T-helper 2 cell treated with Interferon-gamma antibody and Interleukin-4, amounts not matched to agents 100 ng/mL and 5 ng/mL, for 36 hours (primary cell): ENCODE measurements around the gene EMP2. TPM values are rescaled to one million over a fixed set of nuclear protein-coding genes. Genes with fewer than 3 reads are reported as not detected.

ENCODE experiments used
- intact Hi-C: fragments of 100-400 bp; cut with micrococcal nuclease; formaldehyde crosslinking; loops from one replicate; pipeline ENCODE4 v1.15.1; 2023
- total RNA-seq: library from RNA; stranded (reverse); gene quantifications from 2 replicates; pipeline ENCODE4 v1.2.3, GENCODE V29; 2022

EMP2 gene
- total RNA-seq, 1 donor from 2014 or later: not detected

DNA sequence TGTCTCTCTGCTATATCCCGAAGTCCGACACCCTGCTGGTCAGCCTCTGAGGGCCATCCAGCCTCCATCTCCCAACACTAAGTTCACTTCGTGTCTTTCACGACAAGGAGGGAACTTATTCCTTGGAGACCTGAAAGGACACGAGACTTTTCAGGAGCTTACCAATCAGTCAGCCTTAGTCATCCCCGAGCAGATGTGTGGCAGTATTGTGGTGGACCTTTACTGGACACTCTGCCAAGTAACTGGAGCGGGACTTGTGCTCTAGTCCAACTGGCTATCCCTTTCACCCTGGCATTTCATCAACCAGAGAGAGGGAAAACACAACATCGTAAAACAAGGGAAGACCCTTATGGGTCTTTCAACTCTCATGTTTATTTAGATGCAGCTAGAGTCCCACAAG, 87.1 kb downstream of the EMP2 start:
- intact Hi-C loops: no loop called here

DNA sequence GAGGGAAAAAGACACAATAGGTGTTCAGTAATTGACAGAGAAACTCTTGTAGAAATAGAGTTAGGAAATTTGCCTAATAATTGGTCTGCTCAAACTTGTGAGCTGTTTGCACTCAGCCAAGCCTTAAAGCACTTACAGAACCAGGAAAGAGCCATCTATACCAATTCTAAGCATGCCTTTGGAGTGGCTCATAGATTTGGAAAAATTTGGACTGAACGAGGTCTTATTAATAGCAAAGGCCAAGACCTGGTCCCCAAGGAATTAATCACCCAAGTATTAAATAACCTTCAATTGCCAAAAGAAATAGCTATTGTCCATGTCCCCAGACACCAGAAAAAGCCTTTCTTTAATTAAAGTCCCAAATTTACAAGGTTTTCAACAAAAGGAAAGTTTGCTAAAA, 90.3 kb downstream of the EMP2 start:
- intact Hi-C loops: no loop called here

DNA sequence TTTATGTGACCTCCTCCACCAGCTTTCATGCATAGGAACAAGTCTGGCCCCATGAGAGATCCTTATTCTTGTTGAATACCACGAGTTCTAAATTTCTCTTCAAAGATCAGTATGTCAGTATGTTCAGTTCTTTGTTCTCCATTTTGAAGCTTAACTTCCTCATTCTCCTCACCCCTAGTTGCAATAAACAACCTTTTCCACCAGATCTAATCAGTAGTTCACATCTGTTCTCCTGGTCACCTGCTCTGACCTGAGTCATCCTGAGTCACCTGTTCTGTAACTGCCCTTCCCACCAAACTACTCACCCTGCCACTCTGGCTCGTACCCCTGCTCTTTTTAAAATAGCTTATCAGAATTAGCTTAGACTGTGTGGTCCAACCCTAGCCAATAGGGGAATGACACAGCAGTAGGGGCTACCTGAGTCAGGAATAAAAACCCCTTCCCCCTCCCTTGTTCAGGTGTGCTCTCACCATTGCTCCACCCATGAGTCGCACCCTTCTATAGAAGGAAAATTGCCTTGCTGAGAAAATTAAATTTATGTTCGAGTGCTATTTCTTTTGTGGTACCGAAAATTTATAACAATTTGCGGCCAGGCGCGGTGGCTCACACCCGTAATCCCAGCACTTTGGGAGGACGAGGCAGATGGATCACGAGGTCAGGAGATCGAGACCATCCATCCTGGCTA, 94.6 kb downstream of the EMP2 start:
- intact Hi-C loops: no loop called here

DNA sequence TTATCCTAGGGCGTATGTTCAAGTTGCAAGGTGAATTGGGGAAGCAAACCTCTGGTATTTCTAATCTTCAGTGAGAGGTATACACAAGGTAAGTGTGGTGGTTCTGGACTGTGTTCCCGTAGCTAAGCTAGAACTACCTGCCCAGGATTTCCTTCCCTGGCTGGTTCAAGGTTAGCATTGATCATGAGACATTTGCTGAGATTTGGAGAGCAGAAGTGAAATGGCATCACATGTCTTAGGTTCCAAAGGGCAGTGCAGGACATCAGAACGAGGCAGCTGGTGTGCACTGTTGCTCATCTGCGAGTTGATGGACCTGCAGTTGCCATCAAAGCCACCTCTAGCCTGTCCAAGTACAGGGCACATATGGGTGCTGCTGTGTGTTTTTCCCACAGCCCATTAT, 95.2 kb downstream of the EMP2 start:
- intact Hi-C loops: no loop called here

DNA sequence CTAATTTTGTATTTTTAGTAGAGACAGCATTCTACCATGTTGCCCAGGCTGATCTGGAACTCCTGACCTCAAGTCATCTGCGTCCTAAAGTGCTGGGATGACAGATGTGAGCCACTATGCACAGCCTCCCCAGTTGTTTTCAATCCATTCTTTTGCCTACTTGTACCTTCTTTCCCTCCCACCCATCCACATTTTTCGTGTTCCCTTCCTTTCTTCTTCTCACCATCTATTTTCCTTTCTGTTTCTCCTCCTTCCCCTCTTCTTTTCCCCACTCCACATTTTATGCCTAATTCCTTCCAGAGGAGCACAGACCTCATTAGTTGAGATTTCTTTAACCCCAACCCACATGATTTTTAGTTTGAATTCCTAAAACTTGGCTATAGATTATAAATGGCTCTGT, 100.2 kb downstream of the EMP2 start:
- intact Hi-C loops: no loop called here

Other genes starting within 250 kb of the EMP2 start
- gene ATF7IP2, start 194.5 kb downstream of the EMP2 start, total RNA-seq: 41.9 and 45.7 TPM in 2 replicates
- gene TEKT5, start 114.3 kb upstream of the EMP2 start, total RNA-seq: not detected in 2 replicates
- 34.3 TPM in 2 replicates for gene NUBP1, start 163.2 kb upstream of the EMP2 start, total RNA-seq
- not detected in 2 replicates for gene TVP23A, start 238.2 kb upstream of the EMP2 start, total RNA-seq